Caki2 (cell line): ENCODE results near the gene HCFC1R1. TPM values are rescaled to one million over a fixed set of nuclear protein-coding genes. Genes with fewer than 3 reads are reported as not detected.

ENCODE experiments used
- DNase-seq: peaks from one replicate; pipeline ENCODE4 v3.0.0-alpha.2; 2015; ENCODE audit warnings: low read depth
- in situ Hi-C: cut with HindIII; loops from 2 replicates; pipeline ENCODE4 v1.10.0; 2016; ENCODE audit warnings: low sequenced_read_pairs, low pct_unique_long_range_greater_than_20kb, mixed read lengths
- total RNA-seq: library from RNA; depleted of rRNA; stranded (reverse); fragments of >200 nt; shearing (Covaris generic); gene quantifications from 2 replicates; pipeline ENCODE4 v1.2.3, GENCODE V29; 2014; ENCODE audit warnings: low replicate concordance

Gene HCFC1R1
- total RNA-seq, 1 experiment from 2014 or later: 685 TPM

GRCh38 chr16:3023415-3023668, 400 bp downstream of the HCFC1R1 start:
- in situ Hi-C loops: no loop called here

GRCh38 chr16:3022684-3023414, 893 bp downstream of the HCFC1R1 start:
- in situ Hi-C loops: no loop called here
- DNase-seq: no peak

More at GRCh38 chr16:3023415-3023668, 400 bp downstream of the HCFC1R1 start:
- peak; percentile 94 for DNase-seq

- DNase-seq: peak; percentile 97
- in situ Hi-C loops: no loop called here
Observed at GRCh38 chr16:3022208-3022683, 1.5 kb downstream of the HCFC1R1 start.

- in situ Hi-C loops: no loop called here
Observed at GRCh38 chr16:3021449-3022207, 2.1 kb downstream of the HCFC1R1 start.

GRCh38 chr16:3020604-3021448, 2.9 kb downstream of the HCFC1R1 start:
- in situ Hi-C loops: no loop called here
- DNase-seq: peak; percentile 97

More at GRCh38 chr16:3021449-3022207, 2.1 kb downstream of the HCFC1R1 start:
- DNase-seq: peak; percentile 99

GRCh38 chr16:3020247-3020603, 3.5 kb downstream of the HCFC1R1 start, which contains the start of gene TNFRSF12A:
Gene TNFRSF12A (plus strand): TSS chr16:3020368. CDS start chr16:3020398, 30 bp downstream.
- peak; percentile 76 for DNase-seq
- in situ Hi-C loops: no loop called here

GRCh38 chr16:3019594-3020246, 4.0 kb downstream of the HCFC1R1 start:
- DNase-seq: no peak
- in situ Hi-C loops: no loop called here

- in situ Hi-C loops: no loop called here
- no peak for DNase-seq
Observed at GRCh38 chr16:3017794-3018506, 5.8 kb downstream of the HCFC1R1 start, which contains the start of gene CLDN6. Gene CLDN6 (minus strand): TSS chr16:3018183. CDS start chr16:3016021, 2,162 bp downstream.

- DNase-seq: no peak
- in situ Hi-C loops: no loop called here
Observed at GRCh38 chr16:3017344-3017743, 6.4 kb downstream of the HCFC1R1 start.

- DNase-seq: no peak
- in situ Hi-C loops: no loop called here
Observed at GRCh38 chr16:3015865-3016521, 7.7 kb downstream of the HCFC1R1 start.

GRCh38 chr16:3014971-3015370, 8.8 kb downstream of the HCFC1R1 start:
- no peak for DNase-seq
- in situ Hi-C loops: no loop called here

GRCh38 chr16:3013998-3014690, 9.6 kb downstream of the HCFC1R1 start:
- no peak for DNase-seq

GRCh38 chr16:3013491-3013951, 10.2 kb downstream of the HCFC1R1 start:
- peak; percentile 55 for DNase-seq
- in situ Hi-C loops: no loop called here

More at GRCh38 chr16:3013998-3014690, 9.6 kb downstream of the HCFC1R1 start:
- in situ Hi-C loops: no loop called here

- peak; percentile 62 for DNase-seq
- in situ Hi-C loops: no loop called here
Observed at GRCh38 chr16:3012828-3013420, 10.8 kb downstream of the HCFC1R1 start, which contains the start of gene CLDN9. Gene CLDN9 (plus strand): TSS chr16:3012923. CDS start chr16:3013363, 440 bp downstream.

GRCh38 chr16:3012246-3012645, 11.5 kb downstream of the HCFC1R1 start:
- in situ Hi-C loops: no loop called here

GRCh38 chr16:3010510-3010909, 13.2 kb downstream of the HCFC1R1 start:
- in situ Hi-C loops: no loop called here
- no peak for DNase-seq

More at GRCh38 chr16:3012246-3012645, 11.5 kb downstream of the HCFC1R1 start:
- DNase-seq: no peak
